Measurements from ENCODE around the gene DNAAF1.

DNAAF1 gene

DNA sequence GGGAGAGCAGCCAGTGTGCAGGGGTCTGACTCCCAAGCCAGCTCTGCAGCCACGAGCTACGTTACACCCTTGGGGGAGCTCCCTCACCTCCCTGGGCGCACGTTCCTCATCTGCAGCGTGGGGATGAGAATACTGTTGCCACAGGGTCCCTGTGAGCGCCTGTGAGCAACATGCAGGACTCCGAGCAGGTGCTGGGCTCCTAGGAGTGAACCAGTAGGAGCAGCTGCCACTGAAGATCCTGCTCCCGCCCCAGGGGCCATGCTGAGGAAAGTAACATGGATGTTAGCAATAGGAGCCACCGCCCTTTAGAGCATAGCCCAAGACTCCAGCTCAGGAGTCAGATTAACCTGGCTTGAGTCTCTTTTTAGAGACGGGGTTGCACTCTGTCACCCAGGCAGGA lies 15.9 kb downstream of the DNAAF1 start:
- no peaks in the 10 kb centered on the region for H3K4me1 ChIP-seq
- no peak overlapping the region for H3K4me3 ChIP-seq (ENCODE audit: low read depth, low read length)
- no peaks in the 10 kb centered on the region for H3K36me3 ChIP-seq
- H3K9me3 ChIP-seq, result no peaks in the 10 kb centered on the region
- peaks cover 84% of the 10 kb centered on the region for H3K27me3 ChIP-seq
- TF ChIP-seq, protein P1, sequence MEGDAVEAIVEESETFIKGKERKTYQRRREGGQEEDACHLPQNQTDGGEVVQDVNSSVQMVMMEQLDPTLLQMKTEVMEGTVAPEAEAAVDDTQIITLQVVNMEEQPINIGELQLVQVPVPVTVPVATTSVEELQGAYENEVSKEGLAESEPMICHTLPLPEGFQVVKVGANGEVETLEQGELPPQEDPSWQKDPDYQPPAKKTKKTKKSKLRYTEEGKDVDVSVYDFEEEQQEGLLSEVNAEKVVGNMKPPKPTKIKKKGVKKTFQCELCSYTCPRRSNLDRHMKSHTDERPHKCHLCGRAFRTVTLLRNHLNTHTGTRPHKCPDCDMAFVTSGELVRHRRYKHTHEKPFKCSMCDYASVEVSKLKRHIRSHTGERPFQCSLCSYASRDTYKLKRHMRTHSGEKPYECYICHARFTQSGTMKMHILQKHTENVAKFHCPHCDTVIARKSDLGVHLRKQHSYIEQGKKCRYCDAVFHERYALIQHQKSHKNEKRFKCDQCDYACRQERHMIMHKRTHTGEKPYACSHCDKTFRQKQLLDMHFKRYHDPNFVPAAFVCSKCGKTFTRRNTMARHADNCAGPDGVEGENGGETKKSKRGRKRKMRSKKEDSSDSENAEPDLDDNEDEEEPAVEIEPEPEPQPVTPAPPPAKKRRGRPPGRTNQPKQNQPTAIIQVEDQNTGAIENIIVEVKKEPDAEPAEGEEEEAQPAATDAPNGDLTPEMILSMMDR (IDR thresholded peaks at IDR 0.05; ENCODE audit: low read depth, low read length), result no peak
- no peak for DNase-seq

DNA sequence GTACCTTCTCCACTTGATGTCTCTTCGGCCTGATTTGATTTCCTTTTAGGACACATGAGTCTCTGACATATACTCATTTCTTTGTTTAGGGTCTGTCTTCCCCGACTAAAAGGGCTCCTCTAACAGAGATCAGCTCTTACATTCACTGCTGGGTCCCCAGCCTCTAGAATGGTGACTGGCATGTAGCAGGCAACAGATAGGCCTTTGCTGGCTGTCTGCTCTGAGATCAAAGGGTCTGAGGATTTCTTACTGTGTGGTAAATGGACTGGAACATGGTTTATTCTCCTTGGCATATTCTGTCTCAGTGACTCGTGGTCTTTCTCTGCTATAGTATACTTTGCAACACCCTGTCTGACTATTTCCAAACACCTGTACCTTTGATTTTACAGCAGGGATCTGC lies 16.7 kb downstream of the DNAAF1 start:
- TF ChIP-seq, protein P1 (IDR thresholded peaks at IDR 0.05; ENCODE audit: low read depth, low read length), result no peak

DNA sequence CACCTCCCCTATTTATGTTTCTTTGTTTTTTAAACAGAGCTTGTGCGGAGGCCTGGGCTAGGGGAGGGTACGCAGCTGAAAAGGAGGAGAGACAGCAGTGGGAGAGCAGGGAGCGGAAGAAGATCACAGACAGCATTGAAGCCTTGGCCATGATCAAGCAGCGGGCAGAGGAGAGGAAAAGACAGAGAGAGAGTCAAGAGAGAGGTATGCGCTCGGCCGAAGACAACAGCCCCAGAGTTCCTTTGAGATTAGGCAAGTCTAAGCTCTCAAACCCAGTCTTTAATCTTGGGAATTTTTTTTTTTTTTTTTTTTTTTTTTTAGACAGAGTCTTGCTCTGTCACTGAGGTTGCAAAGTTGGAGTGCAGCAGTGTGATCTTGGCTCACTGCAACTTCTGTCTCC lies 20.6 kb downstream of the DNAAF1 start:
- H3K36me3 ChIP-seq, result no peaks in the 10 kb centered on the region
- H3K4me1 ChIP-seq, result no peaks in the 10 kb centered on the region
- DNase-seq, result no peak
- TF ChIP-seq, protein P1 (IDR thresholded peaks at IDR 0.05; ENCODE audit: low read depth, low read length), result no peak
- no peak overlapping the region for H3K4me3 ChIP-seq (ENCODE audit: low read depth, low read length)
- H3K27me3 ChIP-seq, result peaks cover 53% of the 10 kb centered on the region
- no peaks in the 10 kb centered on the region for H3K9me3 ChIP-seq

More for the DNA sequence above, 16.7 kb downstream of the DNAAF1 start:
- Histone ChIP-seq H3K27me3 (peaks cover 85% of the 10 kb centered on the region), H3K4me3 (ENCODE audit: low read depth, low read length) (no peak overlapping the region), H3K4me1 (no peaks in the 10 kb centered on the region), H3K36me3 (no peaks in the 10 kb centered on the region), H3K9me3 (no peaks in the 10 kb centered on the region)
- DNase-seq, result no peak

DNA sequence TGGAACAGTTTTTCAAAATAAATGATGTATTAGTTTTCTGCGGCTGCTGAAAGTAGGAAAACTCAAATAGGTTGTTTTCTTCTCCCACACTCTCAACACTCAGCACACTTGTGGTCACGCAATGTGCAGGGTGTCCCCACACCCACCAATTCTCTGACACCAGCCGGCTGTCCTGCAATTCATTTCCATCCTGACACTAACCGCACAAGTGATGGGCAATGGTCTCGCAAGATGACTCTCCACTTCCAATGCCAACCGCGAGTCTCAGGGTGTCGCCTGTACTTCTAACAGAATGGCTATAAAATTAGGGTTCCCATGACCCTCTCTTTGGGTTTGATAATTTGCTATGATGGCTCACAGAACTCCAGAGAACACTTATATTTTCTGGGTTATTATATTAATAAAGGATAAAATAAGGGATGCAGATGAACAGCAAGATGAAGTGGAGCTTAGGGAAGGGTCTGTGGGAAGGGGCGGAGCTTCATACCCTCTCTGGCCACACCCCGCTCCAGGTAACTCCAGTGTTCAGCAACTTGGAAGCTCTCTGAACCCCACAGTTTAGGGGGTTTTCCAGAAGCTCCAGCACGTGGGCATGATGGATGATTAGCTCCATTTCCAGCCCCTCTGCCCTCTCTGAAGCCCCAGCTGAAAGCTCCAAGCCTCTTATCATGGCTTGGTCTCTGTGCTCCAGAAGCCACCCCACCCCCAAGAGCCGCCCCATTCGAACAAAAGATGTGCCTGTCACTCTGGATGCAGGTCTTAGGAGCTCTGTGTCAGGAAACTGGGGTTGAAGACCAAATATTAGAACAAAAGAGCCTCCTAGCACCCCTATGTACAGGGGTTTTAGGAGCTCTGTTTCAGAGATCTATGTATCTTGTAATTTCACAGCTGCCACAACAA lies 21.9 kb downstream of the DNAAF1 start:
- TF ChIP-seq, protein P1 (IDR thresholded peaks at IDR 0.05; ENCODE audit: low read depth, low read length), result no peak
- Histone ChIP-seq H3K36me3 (no peaks in the 10 kb centered on the region), H3K9me3 (no peaks in the 10 kb centered on the region), H3K27me3 (peaks cover 42% of the 10 kb centered on the region), H3K4me1 (no peaks in the 10 kb centered on the region), H3K4me3 (ENCODE audit: low read depth, low read length) (no peak overlapping the region)
- DNase-seq, result no peak

DNA sequence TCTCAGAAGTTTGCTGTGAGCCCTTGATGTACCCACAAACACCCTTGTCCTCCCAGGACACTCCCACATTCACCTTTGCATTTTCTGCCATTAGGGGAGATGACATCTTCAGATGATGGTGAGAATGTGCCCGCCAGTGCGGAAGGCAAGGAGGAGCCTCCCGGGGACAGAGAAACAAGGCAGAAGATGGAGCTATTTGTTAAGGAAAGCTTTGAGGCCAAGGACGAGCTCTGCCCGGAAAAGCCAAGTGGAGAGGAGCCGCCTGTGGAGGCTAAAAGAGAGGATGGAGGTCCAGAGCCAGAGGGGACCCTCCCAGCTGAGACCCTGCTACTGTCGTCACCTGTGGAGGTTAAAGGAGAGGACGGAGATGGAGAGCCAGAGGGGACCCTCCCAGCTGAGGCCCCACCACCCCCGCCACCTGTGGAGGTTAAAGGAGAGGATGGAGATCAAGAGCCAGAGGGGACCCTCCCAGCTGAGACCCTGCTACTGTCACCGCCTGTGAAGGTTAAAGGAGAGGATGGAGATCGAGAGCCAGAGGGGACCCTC lies 24.7 kb downstream of the DNAAF1 start:
- DNase-seq, result no peak
- TF ChIP-seq, protein P1 (IDR thresholded peaks at IDR 0.05; ENCODE audit: low read depth, low read length), result no peak
- H3K36me3 ChIP-seq, result no peaks in the 10 kb centered on the region
- H3K27me3 ChIP-seq, result peaks cover 27% of the 10 kb centered on the region
- H3K4me1 ChIP-seq, result no peaks in the 10 kb centered on the region
- no peak overlapping the region for H3K4me3 ChIP-seq (ENCODE audit: low read depth, low read length)
- H3K9me3 ChIP-seq, result no peaks in the 10 kb centered on the region

DNA sequence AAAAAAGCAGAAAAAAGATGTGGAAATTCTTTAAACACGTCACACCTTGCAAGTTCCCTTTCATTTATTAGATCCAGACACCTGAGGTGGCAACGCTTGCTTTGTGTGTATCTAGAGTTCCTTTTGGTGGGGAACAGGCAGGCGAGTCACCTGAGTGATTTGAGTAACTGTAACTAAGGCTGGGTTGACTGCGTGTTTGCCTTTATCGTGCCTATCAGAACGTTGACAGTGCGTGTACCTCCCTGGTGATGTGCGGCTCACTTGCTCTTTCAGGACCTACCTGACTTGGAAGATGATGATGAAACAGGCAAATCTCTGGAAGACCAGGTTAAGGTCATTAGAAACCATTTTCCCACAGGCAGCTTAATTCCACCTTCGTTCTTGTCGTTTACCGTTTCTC lies 29.3 kb downstream of the DNAAF1 start:
- no peak overlapping the region for H3K4me3 ChIP-seq (ENCODE audit: low read depth, low read length)
- no peak for DNase-seq
- H3K9me3 ChIP-seq, result no peaks in the 10 kb centered on the region
- TF ChIP-seq, protein P1 (IDR thresholded peaks at IDR 0.05; ENCODE audit: low read depth, low read length), result no peak
- H3K36me3 ChIP-seq, result peaks cover 7% of the 10 kb centered on the region; the same call in 1 of the 2 replicates
- peaks cover 2% of the 10 kb centered on the region; the same call in 1 of the 2 replicates for H3K4me1 ChIP-seq
- peaks cover 3% of the 10 kb centered on the region; the same call in 1 of the 2 replicates for H3K27me3 ChIP-seq
